Stimulated activated CD4-positive, alpha-beta T cell treated with anti-CD3 and anti-CD28 coated beads, Interleukin-12 subunit alpha, Interleukin-12 subunit beta, amount 100 ng/mL, for 4 hours (primary cell): ENCODE measurements around the gene AUP1.
A peak's percentile ranks its signal among the peaks of the same experiment; 100 is the strongest.
"Not testable (repeated sequence)": the region's sequence is repeated elsewhere in the genome, so short reads cannot be mapped to it uniquely, and the experiment has no call there.

Source experiments
- DNase-seq: peaks from one replicate; pipeline ENCODE4 v3.0.0-alpha.2; 2020

AUP1 gene

GRCh38 chr2:74496997-74497776 lies 32.3 kb downstream of the AUP1 start:
- no peak for DNase-seq

GRCh38 chr2:74495440-74495839 lies 34.1 kb downstream of the AUP1 start:
- no peak for DNase-seq

- DNase-seq = no peak
These were observed 36.0 kb downstream of the AUP1 start for GRCh38 chr2:74493546-74493945.

GRCh38 chr2:74491648-74492544 lies 37.6 kb downstream of the AUP1 start:
- DNase-seq = no peak

GRCh38 chr2:74489906-74490305 lies 39.6 kb downstream of the AUP1 start:
- no peak for DNase-seq

GRCh38 chr2:74488643-74489481 lies 40.6 kb downstream of the AUP1 start:
- DNase-seq = no peak

GRCh38 chr2:74486141-74486540 lies 43.4 kb downstream of the AUP1 start:
- no peak for DNase-seq

- not testable (repeated sequence) for DNase-seq
These were observed 45.8 kb downstream of the AUP1 start for GRCh38 chr2:74483675-74484164.

GRCh38 chr2:74482801-74483674 lies 46.5 kb downstream of the AUP1 start, which contains the start of the genes CCDC142 and TTC31:
Gene CCDC142 (minus strand): TSS chr2:74482998. CDS start chr2:74482837, 161 bp downstream.
Gene TTC31 (plus strand): TSS chr2:74483081. CDS start chr2:74483096, 15 bp downstream.
- peak; percentile 89 for DNase-seq

- peak; percentile 49 for DNase-seq
These were observed 47.3 kb downstream of the AUP1 start for GRCh38 chr2:74481961-74482800.

- no peak for DNase-seq
These were observed 48.1 kb downstream of the AUP1 start for GRCh38 chr2:74481431-74481830.
